CD8-positive, alpha-beta memory T cell (primary cell): ENCODE measurements around the gene SDHB. TPM values are rescaled to one million over a fixed set of nuclear protein-coding genes. Genes with fewer than 3 reads are reported as not detected.

Experiments
- CTCF ChIA-PET: fragments of 350-600 bp; sonication (Branson Sonifier 250); formaldehyde crosslinking; loops from one replicate; lab custom pipeline; 2021; ENCODE audit warnings: antibody characterized with exemption; lab: Charles Lee
- POLR2A ChIA-PET: fragments of 350-600 bp; sonication (Branson Sonifier 250); formaldehyde crosslinking; loops from one replicate; lab custom pipeline; 2021; ENCODE audit warnings: antibody characterized with exemption; lab: Charles Lee
- DNase-seq, 5 donors: peaks; one replicate each; pipeline versions ENCODE4 v3.0.0 to v3.0.0-alpha.2; 2020 to 2022; ENCODE audit warnings: mixed read lengths in 1 of 5
- H3K27ac ChIP-seq: one replicate; pipeline ENCODE4 v1.7.0; 2013; ENCODE audit warnings: low read depth, mild to moderate bottlenecking, low read length, moderate library complexity
- H3K27me3 ChIP-seq: 2 replicates; pipeline ENCODE4 v1.7.0; 2013; ENCODE audit warnings: low read length, mild to moderate bottlenecking; ENCODE audit not compliant: insufficient read depth, poor library complexity, severe bottlenecking
- H3K36me3 ChIP-seq: 2 replicates; pipeline ENCODE4 v1.7.0; 2013; ENCODE audit warnings: mild to moderate bottlenecking, low read length, moderate library complexity; ENCODE audit not compliant: insufficient read depth
- H3K4me1 ChIP-seq: 2 replicates; pipeline ENCODE4 v1.7.0; 2013; ENCODE audit warnings: mild to moderate bottlenecking, low read length, moderate library complexity; ENCODE audit not compliant: insufficient read depth
- H3K4me3 ChIP-seq: 2 replicates; pipeline ENCODE4 v1.7.0; 2013; ENCODE audit warnings: mild to moderate bottlenecking, low read length
- H3K9me3 ChIP-seq: 2 replicates; pipeline ENCODE4 v1.7.0; 2013; ENCODE audit warnings: mild to moderate bottlenecking, low read length
- H3K27ac Mint-ChIP-seq, 8 donors: one replicate each; pipeline ENCODE4 v1.8.0; 2020 to 2021; ENCODE audit warnings: mixed read lengths in 8 of 8, mild to moderate bottlenecking in 6 of 8, inconsistent platforms in 3 of 8, moderate library complexity in 3 of 8
- H3K27me3 Mint-ChIP-seq, 2 donors: one replicate each; pipeline ENCODE4 v1.8.0; 2020 to 2021; ENCODE audit warnings: mixed read lengths in 2 of 2, mild to moderate bottlenecking in 1 of 2, moderate library complexity in 1 of 2
- H3K36me3 Mint-ChIP-seq, 3 donors: one replicate each; pipeline ENCODE4 v1.8.0; 2020 to 2021; ENCODE audit warnings: mixed read lengths in 3 of 3, inconsistent platforms in 1 of 3, mild to moderate bottlenecking in 1 of 3
- H3K4me1 Mint-ChIP-seq, 3 donors: one replicate each; pipeline ENCODE4 v1.8.0; 2020 to 2021; ENCODE audit warnings: mixed read lengths in 3 of 3, inconsistent platforms in 1 of 3, mild to moderate bottlenecking in 1 of 3
- H3K4me3 Mint-ChIP-seq, 7 donors: one replicate each; pipeline ENCODE4 v1.8.0; 2020 to 2021; ENCODE audit warnings: mixed read lengths in 7 of 7, mild to moderate bottlenecking in 6 of 7, moderate library complexity in 4 of 7, inconsistent platforms in 2 of 7
- H3K9me3 Mint-ChIP-seq, 5 donors: one replicate each; pipeline ENCODE4 v1.8.0; 2020 to 2022; ENCODE audit warnings: mixed read lengths in 5 of 5, mild to moderate bottlenecking in 3 of 5, moderate library complexity in 2 of 5, inconsistent platforms in 1 of 5
- polyA plus RNA-seq: library from polyadenylated mRNA; unstranded; fragments of 300-500 nt; fragmentation: Illumina TruSeq; gene quantifications from one replicate; pipeline ENCODE4 v1.2.3, GENCODE V29; 2021
- total RNA-seq, 2 experiments: library from RNA; stranded (reverse); gene quantifications; one replicate each; pipeline ENCODE4 v1.2.3, GENCODE V29; 2021

The SDHB gene
- total and polyA plus RNA-seq, 3 experiments from 2014 or later, result 147 to 156 (median 150) TPM

GRCh38 chr1:17013491-17014320, 40.1 kb downstream of the SDHB start:
- no peak overlapping the region for H3K4me3 ChIP-seq
- Mint-ChIP-seq H3K36me3 (peaks cover 0 to 15% (median 0%) of the 10 kb centered on the region in 3 donors), H3K27ac (no peak overlapping the region), H3K4me1 (peaks cover 15 to 24% (median 19%) of the 10 kb centered on the region in 3 donors), H3K9me3 (no peaks in the 10 kb centered on the region), H3K27me3 (no peaks in the 10 kb centered on the region), H3K4me3 (peak overlapping the region in 3 of 7 donors; percentile 19 to 84 (median 50))
- peaks cover under 1% of the 10 kb centered on the region for H3K36me3 ChIP-seq
- no peak overlapping the region for H3K27ac ChIP-seq
- H3K27me3 ChIP-seq, result no peaks in the 10 kb centered on the region
- POLR2A ChIA-PET, result no interaction called here
- H3K9me3 ChIP-seq, result no peaks in the 10 kb centered on the region
- DNase-seq, result no peak
- peaks cover 17% of the 10 kb centered on the region for H3K4me1 ChIP-seq
- CTCF ChIA-PET, result interaction anchor here (1.4 kb wide), 1 partner anchor 53 kb away, joined by 4 read pairs; no protein-coding TSS in a partner anchor

GRCh38 chr1:17012775-17013490, 40.9 kb downstream of the SDHB start:
- H3K4me1 Mint-ChIP-seq, result peaks cover 15 to 24% (median 19%) of the 10 kb centered on the region in 3 donors
- no peak overlapping the region for H3K27ac Mint-ChIP-seq

GRCh38 chr1:17011439-17012307, 42.2 kb downstream of the SDHB start, which contains the start of gene ATP13A2:
ATP13A2 (minus strand) TSS chr1:17011928; CDS start chr1:17011738, 190 bp downstream.
- no peaks in the 10 kb centered on the region for H3K36me3 ChIP-seq
- peak within 1 kb of the TSS; percentile 61 to 94 (median 84) for H3K27ac Mint-ChIP-seq
- H3K27me3 ChIP-seq, result no peaks in the 10 kb centered on the region
- no peaks in the 10 kb centered on the region for H3K9me3 Mint-ChIP-seq
- peak within 1 kb of the TSS; percentile 83 to 92 (median 87) for H3K4me3 Mint-ChIP-seq
- peak; percentile 72 to 87 (median 79) for DNase-seq
- no peaks in the 10 kb centered on the region for H3K9me3 ChIP-seq
- ChIA-PET CTCF (no interaction called here), POLR2A (interaction anchor here (0.6 kb wide), 1 partner anchor 10 kb away, joined by 3 read pairs; no protein-coding TSS in a partner anchor)
- H3K4me3 ChIP-seq, result peak within 1 kb of the TSS; percentile 75
- peaks cover 0 to 6% (median 0%) of the 10 kb centered on the region in 3 donors for H3K36me3 Mint-ChIP-seq
- H3K27me3 Mint-ChIP-seq, result no peaks in the 10 kb centered on the region
- peaks cover 15 to 24% (median 19%) of the 10 kb centered on the region in 3 donors for H3K4me1 Mint-ChIP-seq
- H3K4me1 ChIP-seq, result peaks cover 17% of the 10 kb centered on the region
- H3K27ac ChIP-seq, result peak within 1 kb of the TSS; percentile 54

More at GRCh38 chr1:17012775-17013490, 40.9 kb downstream of the SDHB start:
- H3K4me1 ChIP-seq, result peaks cover 17% of the 10 kb centered on the region
- DNase-seq, result peak in 1 of 5 donors; percentile 12
- H3K36me3 ChIP-seq, result no peaks in the 10 kb centered on the region
- H3K4me3 ChIP-seq, result no peak overlapping the region
- H3K9me3 ChIP-seq, result no peaks in the 10 kb centered on the region
- H3K4me3 Mint-ChIP-seq, result peak overlapping the region in 4 of 7 donors; percentile 43 to 84 (median 50)
- POLR2A ChIA-PET, result interaction anchor here (0.6 kb wide), 1 partner anchor 11 kb away, joined by 3 read pairs; no protein-coding TSS in a partner anchor
- H3K9me3 Mint-ChIP-seq, result no peaks in the 10 kb centered on the region
- CTCF ChIA-PET, result interaction anchor here (1.4 kb wide), 1 partner anchor 52 kb away, joined by 4 read pairs; no protein-coding TSS in a partner anchor
- no peaks in the 10 kb centered on the region for H3K27me3 ChIP-seq
- H3K36me3 Mint-ChIP-seq, result peaks cover 0 to 10% (median 0%) of the 10 kb centered on the region in 3 donors
- no peaks in the 10 kb centered on the region for H3K27me3 Mint-ChIP-seq
- H3K27ac ChIP-seq, result no peak overlapping the region

- H3K4me1 Mint-ChIP-seq, result peaks cover 15 to 24% (median 19%) of the 10 kb centered on the region in 3 donors
- Histone ChIP-seq H3K4me3 (peak overlapping the region; percentile 75), H3K9me3 (no peaks in the 10 kb centered on the region), H3K27ac (peak overlapping the region; percentile 54), H3K4me1 (peaks cover 17% of the 10 kb centered on the region), H3K27me3 (no peaks in the 10 kb centered on the region), H3K36me3 (no peaks in the 10 kb centered on the region)
- no peaks in the 10 kb centered on the region for H3K27me3 Mint-ChIP-seq
- H3K4me3 Mint-ChIP-seq, result peak overlapping the region; percentile 81 to 92 (median 87)
- peak overlapping the region; percentile 39 to 94 (median 84) for H3K27ac Mint-ChIP-seq
- peak in 1 of 5 donors; percentile 42 for DNase-seq
- H3K9me3 Mint-ChIP-seq, result no peaks in the 10 kb centered on the region
- ChIA-PET POLR2A (no interaction called here), CTCF (no interaction called here)
- peaks cover 0 to 7% (median 0%) of the 10 kb centered on the region in 3 donors for H3K36me3 Mint-ChIP-seq
Measured at GRCh38 chr1:17011092-17011438, 42.8 kb downstream of the SDHB start.

- H3K27ac Mint-ChIP-seq, result peak overlapping the region in 2 of 8 donors; percentile 22 to 50
- no peak overlapping the region for H3K4me3 ChIP-seq
- ChIA-PET CTCF (no interaction called here), POLR2A (interaction anchor here (0.6 kb wide), 1 partner anchor 9 kb away, joined by 6 read pairs; no protein-coding TSS in a partner anchor)
- peaks cover 15 to 24% (median 19%) of the 10 kb centered on the region in 3 donors for H3K4me1 Mint-ChIP-seq
- H3K36me3 Mint-ChIP-seq, result peaks cover 0 to 20% (median 0%) of the 10 kb centered on the region in 3 donors
- H3K27me3 Mint-ChIP-seq, result no peaks in the 10 kb centered on the region
- no peaks in the 10 kb centered on the region for H3K9me3 ChIP-seq
- H3K9me3 Mint-ChIP-seq, result no peaks in the 10 kb centered on the region
- H3K4me3 Mint-ChIP-seq, result peak overlapping the region in 6 of 7 donors; percentile 28 to 92 (median 52)
- no peaks in the 10 kb centered on the region for H3K27me3 ChIP-seq
- peaks cover 17% of the 10 kb centered on the region for H3K4me1 ChIP-seq
- DNase-seq, result peak in 1 of 5 donors; percentile 37
- no peak overlapping the region for H3K27ac ChIP-seq
- no peaks in the 10 kb centered on the region for H3K36me3 ChIP-seq
Measured at GRCh38 chr1:17009706-17010105, 44.1 kb downstream of the SDHB start.

- Mint-ChIP-seq H3K9me3 (no peaks in the 10 kb centered on the region), H3K27me3 (no peaks in the 10 kb centered on the region), H3K4me3 (no peak overlapping the region), H3K36me3 (peaks cover 0 to 33% (median 5%) of the 10 kb centered on the region in 3 donors), H3K27ac (peak overlapping the region in 1 of 8 donors; percentile 86), H3K4me1 (peaks cover 15 to 24% (median 19%) of the 10 kb centered on the region in 3 donors)
- peaks cover 17% of the 10 kb centered on the region for H3K4me1 ChIP-seq
- DNase-seq, result peak in 1 of 5 donors; percentile 30
- ChIA-PET CTCF (interaction anchor here (0.7 kb wide), 1 partner anchor 48 kb away, joined by 3 read pairs; no protein-coding TSS in a partner anchor), POLR2A (no interaction called here)
- no peak overlapping the region for H3K4me3 ChIP-seq
- no peaks in the 10 kb centered on the region for H3K9me3 ChIP-seq
- H3K27me3 ChIP-seq, result no peaks in the 10 kb centered on the region
- H3K36me3 ChIP-seq, result peaks cover 7% of the 10 kb centered on the region
- no peak overlapping the region for H3K27ac ChIP-seq
Measured at GRCh38 chr1:17008208-17008855, 45.5 kb downstream of the SDHB start.
